GM21423 (cell line): ENCODE data around the gene CYP2C19.
"Not testable (repeated sequence)": the region's sequence is repeated elsewhere in the genome, so short reads cannot be mapped to it uniquely, and the experiment has no call there.

Source experiments
- ATAC-seq: cut with Tn5 transposase; IDR thresholded peaks from one replicate; pipeline ENCODE4 v1.9.1; 2021; ENCODE audit warnings: mild to moderate bottlenecking, moderate library complexity; ENCODE audit not compliant: unreplicated experiment

CYP2C19 gene

DNA sequence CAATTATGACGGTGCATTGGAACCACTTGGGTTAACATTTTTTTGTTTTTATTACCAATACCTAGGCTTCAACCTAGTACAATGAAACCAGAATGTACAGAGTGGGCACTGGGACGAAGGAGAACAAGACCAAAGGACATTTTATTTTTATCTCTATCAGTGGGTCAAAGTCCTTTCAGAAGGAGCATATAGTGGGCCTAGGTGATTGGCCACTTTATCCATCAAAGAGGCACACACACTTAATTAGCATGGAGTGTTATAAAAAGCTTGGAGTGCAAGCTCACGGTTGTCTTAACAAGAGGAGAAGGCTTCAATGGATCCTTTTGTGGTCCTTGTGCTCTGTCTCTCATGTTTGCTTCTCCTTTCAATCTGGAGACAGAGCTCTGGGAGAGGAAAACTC is at the start of gene CYP2C19:
Gene CYP2C19 (plus strand): TSS at position 289 of the 400 bp plus-strand sequence. CDS start 25 bp downstream, at position 314.
- no peak for ATAC-seq

DNA sequence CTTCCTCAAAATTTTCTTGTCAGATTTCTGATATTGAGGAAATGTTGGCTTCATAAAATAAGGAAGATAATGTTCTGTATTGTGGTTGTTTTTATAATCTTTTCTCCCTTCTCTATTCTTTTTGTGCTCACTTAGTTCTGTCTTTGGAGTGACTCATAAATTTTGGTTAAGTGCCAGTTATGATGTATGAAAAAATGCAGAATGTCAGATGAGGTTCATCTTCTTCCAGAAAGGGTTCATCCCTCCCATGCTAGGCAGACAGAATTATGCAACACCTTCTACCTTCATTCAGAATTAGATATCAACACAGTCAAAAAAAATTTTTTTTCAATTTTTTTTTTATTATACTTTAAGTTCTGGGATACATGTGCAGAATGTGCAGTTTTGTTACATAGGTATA is 36.6 kb upstream of the CYP2C19 start:
- no peak for ATAC-seq

DNA sequence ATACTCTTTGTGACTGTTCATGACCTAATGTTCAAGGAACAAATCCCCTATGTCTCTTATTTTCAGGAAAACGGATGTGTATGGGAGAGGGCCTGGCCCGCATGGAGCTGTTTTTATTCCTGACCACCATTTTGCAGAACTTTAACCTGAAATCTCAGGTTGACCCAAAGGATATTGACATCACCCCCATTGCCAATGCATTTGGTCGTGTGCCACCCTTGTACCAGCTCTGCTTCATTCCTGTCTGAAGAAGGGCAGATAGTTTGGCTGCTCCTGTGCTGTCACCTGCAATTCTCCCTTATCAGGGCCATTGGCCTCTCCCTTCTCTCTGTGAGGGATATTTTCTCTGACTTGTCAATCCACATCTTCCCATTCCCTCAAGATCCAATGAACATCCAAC is 27.3 kb upstream of the CYP2C19 start:
- ATAC-seq = no peak

DNA sequence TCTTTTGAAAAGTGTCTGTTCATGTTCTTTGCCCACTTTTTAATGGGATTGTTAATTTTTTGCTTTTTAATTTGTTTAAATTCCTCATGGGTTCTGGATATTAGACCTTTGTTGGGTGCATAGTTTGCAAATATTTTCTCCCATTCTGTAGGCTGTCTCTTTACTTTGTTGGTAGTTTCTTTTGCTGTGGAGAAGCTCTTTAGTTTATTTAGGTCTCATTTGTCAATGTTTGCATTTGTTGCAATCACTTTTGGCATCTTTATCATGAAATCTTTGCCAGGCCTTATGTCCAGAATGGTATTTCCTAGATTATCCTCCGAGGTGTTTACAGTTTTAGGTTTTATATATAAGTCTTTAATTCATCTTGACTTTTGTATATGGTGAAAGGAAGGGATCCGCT is 23.9 kb upstream of the CYP2C19 start:
- no peak for ATAC-seq

DNA sequence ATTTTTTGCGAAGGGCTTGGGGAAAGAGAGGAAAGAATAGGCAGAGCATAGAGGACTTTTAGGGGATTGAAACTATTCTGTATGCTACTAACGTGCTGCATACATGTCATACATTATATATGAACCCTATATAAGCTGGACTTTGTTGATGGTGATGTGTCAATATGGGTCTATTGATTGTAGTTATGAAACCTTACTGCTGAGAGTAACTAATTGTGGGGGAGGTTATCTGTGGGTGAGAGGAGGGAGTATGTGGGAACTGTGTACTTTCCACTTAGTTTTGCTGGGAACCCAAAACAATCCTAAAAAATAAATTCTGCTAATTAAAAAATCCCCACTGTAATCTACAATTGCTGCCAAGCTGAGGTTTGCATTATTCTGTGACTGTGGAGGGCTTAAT is 15.3 kb upstream of the CYP2C19 start:
- ATAC-seq = no peak

DNA sequence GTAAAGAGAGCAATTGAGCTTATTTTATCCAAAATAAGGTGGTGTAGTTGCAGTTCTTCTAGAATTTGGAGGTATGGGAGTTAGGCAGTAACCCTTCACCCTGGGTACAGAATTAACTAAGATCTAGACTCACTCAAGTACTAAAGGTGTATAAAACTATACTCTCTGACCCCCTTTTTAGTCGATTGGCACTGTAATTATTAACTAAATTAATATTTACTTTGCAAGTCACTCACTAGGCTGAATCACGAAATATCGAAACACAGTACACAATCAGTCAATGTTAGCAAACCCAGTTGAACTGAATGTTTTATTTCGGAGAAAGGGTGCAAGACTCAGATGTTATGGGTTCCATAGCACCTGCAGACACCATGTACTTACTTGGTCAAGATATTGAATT is 14.6 kb upstream of the CYP2C19 start:
- ATAC-seq = no peak

DNA sequence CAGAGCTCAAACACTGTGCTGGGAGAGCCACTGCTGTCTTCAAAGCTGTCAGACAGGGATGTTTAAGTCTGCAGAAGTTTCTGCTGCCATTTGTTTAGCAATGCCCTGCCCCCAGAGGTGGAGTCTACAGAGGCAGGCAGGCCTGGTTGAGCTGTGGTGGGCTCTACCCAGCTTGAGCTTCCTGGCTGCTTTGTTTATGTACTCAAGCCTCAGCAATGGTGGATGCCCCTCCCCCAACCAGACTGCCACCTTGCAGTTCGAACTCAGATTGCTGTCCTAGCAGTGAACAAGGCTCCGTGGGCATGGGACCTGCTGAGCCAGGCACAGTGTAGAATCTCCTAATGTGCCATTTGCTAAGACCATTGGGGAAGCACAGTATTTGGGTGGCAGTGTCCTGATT is 4.6 kb upstream of the CYP2C19 start:
- ATAC-seq = no peak

DNA sequence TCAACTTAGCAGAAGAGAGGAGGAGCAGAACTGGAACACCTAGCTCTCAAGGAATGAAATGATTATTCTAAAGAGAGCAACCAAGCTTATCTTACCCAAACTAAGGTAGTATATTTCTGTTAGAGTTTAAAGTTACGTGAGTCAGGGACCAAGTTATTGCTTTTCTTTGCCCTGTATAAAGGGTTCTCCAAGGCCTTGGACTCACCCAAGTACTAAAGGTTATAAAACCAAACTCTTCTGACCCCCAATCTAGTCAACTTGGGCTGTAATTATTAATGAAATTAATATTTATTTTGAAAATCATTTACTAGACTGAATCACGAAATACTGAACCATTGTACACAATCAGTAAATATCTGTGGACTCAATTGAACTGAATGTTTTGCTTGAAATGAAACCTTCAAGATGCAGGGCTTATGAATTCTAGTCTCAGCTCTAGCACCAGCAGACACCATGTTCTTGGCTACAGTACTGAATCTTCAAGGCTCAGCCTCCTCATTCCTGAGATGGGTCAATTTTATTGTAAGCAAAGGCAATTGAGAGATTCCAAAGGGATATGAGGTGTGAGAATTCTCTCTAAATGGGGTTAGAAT is 1.8 kb upstream of the CYP2C19 start:
- no peak for ATAC-seq

DNA sequence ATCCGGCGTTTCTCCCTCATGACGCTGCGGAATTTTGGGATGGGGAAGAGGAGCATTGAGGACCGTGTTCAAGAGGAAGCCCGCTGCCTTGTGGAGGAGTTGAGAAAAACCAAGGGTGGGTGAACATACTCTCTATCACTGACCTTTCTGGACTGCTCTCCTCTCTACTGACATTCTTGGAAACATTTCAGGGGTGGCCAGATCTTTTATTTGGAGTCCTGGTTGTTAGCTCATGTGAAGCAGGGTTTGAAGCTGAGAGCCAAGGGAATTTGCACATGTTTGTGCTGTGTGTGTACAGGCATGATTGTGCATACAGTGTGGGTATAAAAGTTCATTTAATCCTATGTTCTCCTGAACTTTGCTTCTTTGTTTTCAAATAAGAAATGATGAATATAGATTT is 12.9 kb downstream of the CYP2C19 start:
- not testable (repeated sequence) for ATAC-seq

DNA sequence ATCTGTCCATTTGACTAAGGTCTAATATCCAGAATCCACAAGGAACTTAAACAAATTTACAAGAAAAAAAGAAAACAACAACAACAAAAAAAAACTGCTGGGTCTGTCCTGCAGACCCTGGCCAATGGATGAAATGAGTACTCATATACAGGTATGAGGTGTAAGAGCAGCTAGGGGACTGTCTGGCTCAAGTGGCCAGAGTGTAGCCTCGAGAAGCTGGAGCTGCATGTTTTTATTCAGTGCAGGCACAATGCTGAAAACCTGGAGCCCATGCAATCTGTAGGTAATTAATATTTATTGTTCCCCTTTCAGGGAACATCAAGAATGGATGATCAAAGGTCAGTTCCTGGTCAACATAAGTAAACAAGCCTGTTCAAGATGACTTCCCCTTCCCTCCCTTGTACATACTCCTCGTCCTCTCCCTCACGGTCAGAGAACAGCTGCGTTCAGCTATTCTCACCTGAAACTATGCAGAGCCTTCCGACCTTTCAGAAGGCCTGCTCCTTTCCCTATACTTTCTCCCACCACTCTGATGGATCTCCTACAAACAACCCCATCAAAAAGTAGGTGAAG is 15.5 kb downstream of the CYP2C19 start:
- no peak for ATAC-seq

DNA sequence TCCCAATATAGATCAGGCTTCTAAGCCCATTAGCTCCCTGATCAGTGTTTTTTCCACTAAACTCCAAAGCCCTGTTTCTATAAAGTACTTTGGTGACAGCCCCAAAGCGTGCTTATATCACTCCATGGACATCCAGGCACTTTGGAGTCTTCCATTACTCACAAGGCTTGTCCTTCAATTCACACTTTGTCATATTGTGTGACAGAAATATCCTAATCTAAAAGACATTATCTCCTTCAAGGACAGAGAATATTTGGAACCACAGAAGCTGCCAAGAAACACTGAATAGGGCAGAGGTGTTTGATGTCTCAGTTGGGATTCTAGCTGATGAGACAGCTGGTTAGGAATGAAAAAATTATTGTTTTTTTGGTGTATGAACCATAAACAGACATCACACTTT is 18.4 kb downstream of the CYP2C19 start:
- ATAC-seq = no peak

DNA sequence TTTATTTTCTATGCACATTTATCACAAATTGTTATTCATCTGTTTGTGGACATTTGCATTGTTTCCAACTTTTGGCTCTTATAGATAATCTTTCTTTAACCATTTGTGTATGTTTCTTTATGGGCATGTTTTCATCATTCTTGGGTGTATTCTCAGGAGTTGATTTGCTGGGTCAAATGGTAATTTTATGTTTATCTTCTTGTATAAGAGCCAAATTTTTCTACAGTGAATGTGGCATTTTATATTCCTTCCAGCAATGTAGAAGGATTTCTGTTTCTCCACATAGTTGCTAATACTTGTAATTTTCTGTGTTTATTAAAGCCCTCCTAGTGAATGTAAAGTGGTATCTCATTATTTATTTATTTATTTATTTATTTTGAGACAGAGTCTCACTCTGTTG is 21.8 kb downstream of the CYP2C19 start:
- no peak for ATAC-seq

DNA sequence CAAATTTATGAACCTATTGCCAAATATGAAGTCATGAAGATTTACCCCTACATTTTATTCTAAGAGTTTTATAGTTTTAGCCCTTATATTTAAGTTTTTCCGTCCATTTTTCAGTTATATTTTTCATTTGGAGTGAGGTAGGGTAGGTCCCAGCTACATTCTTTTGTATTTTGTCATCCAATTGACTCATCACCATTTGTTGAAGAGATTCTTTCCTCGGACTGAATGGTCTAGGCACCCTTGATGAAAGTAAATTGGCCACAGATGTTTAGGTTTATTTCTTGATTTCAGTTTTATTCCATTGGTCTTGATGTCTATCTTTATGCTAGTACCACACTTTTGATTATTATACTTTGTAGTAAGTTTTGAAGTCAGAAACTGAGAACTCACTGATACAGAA is 22.7 kb downstream of the CYP2C19 start:
- no peak for ATAC-seq

DNA sequence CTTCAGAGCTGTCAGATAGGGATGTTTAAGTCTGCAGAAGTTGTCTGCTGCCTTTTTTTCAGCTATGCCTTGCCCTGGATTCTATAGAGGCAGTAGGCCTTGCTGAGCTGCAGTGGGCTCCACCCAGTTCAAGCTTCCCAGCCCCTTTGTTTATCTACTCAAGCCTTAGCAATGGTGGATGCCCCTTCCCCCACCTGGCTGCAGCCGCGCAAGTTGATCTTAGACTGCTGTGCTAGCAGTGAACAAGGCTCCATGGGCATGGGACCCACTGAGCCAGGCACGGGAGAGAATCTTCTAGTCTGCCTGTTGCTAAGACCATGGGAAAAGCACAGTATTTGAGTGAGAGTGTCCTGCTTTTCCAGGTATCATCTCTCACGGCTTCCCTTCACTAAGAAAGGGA is 38.1 kb downstream of the CYP2C19 start:
- not testable (repeated sequence) for ATAC-seq

DNA sequence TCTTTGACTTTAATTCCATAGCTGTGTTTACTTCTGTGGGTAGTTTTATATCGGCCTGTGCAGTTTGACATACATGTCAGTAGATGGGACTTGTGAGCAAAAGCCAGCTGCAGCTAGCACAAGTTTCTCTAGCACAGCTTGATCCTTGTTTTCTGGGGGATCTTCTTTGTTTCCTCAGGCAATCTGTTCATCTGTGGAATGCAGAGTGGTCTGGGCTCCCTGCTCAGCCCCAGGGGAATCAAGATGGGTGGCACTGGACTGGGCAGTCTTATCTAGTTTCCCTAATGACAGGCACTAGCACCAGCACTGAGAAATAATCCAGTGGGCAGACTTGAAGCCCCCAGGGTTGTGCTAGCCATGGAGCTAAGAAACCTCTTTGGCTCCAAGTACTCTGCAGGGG is 40.8 kb downstream of the CYP2C19 start:
- ATAC-seq = no peak

DNA sequence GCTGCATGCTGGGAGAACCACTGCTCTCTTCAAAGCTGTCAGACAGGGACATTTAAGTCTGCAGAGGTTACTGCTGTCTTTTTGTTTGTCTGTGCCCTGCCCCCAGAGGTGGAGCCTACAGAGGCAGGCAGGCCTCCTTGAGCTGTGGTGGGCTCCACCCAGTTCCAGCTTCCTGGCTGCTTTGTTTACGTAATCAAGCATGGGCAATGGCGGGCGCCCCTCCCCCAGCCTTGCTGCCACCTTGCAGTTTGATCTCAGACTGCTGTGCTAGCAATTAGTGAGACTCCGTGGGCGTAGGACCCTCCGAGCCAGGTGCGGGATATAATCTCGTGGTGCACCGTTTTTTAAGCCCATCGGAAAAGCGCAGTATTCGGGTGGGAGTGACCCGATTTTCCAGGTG is 67.5 kb downstream of the CYP2C19 start:
- ATAC-seq = not testable (repeated sequence)

DNA sequence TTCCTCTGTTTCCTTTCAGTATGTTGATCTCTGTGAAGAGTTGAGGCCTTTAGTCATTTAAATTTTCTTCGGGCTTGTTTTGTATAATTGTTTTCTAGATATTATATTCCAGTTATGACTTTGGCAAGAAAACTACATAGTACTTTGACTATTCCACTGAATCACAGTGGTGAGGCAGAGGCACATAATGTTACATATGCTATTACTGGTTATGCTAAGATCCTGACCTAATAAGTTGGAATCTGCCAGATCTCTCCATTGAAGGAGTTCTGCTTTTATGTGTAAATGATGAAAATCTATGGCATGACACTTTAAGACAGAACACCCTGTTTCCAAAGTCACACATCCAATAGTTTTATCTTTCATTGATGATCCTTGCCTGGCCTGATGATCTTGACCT is 83.7 kb downstream of the CYP2C19 start:
- ATAC-seq = no peak

DNA sequence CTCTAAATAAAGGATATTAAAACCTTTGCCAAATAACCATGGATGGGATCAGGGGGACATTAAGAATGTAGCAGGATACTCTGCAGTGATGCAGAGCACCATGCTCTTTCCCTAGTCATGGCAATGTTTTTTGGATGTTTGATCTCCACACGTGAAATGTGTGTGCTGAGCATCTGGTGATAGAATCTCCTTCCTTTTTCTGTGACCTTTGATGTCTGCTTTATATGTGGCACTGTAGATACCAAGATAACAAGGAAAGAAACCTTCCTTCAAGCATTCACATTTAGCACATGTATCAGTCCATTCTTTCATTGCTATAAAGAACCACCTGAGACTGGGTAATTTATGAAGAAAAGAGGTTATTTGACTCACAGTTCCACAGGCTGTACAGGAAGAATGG is 88.3 kb downstream of the CYP2C19 start:
- no peak for ATAC-seq

DNA sequence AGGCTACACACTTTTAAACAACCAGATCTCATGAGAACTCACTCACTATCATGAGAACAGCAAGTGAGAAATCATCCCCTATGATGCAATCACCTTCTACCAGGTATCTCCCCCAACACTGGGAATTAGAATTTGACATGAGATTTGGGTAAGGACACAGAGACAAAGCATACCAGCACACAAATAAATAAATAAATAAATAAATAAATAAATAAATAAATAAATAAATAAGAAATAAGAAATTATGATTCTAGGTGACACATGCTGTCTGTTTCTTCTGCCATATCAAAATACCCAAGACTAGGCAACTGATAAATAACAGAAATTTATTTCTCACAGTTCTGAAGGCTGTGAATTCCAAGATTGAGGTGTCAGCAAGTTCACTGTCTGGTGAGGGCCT is 88.8 kb downstream of the CYP2C19 start:
- no peak for ATAC-seq

DNA sequence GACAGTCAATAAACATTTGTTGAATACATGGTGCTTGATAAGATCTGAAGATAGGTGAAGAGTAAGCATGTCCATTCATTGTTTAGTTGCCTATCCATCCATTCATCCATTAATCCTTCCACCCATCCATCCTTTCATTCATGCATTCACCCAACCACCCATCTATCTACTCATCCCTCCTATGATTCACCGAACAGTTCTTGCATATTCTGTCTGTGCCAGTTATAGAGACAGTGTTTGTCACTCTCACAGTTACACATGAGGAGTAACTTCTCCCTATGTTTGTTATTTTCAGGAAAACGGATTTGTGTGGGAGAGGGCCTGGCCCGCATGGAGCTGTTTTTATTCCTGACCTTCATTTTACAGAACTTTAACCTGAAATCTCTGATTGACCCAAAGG is 90.0 kb downstream of the CYP2C19 start:
- no peak for ATAC-seq

DNA sequence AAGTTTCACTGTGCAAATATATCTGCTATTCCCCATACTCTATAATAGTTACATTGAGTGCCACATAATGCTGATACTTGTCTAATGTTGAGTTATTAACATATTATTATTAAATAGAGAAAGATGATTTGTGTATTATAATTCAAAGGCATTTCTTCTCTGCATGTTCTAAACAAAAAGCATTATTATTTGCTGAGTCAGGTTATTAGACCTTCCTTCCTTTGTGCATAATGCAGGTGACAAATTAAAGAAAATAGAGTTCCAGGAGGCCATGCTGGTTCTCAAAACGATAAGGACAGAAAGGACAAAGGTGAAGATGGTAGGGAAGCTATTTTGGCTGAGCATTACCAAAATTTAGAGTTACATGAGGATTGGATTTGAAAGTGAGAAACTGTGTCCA is 90.6 kb downstream of the CYP2C19 start:
- ATAC-seq = no peak

DNA sequence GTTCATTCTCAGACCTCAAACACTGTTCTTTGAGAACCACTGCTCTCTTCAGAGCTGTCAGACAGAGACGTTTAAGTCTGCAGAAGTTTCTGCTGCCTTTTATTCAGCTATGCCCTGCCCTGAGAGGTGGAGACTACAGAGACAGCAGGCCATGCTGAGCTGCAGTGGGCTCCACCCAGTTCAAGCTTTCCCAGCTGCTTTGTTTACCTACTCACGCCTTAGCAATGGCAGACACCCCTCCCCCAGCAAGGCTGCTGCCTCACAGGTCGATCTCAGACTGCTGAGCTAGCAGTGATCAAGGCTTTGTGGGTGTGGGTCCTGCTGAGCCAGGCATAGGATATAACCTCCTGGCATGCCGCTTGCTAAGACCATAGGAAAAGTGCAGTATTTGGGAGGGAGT is 95.5 kb downstream of the CYP2C19 start:
- no peak for ATAC-seq

DNA sequence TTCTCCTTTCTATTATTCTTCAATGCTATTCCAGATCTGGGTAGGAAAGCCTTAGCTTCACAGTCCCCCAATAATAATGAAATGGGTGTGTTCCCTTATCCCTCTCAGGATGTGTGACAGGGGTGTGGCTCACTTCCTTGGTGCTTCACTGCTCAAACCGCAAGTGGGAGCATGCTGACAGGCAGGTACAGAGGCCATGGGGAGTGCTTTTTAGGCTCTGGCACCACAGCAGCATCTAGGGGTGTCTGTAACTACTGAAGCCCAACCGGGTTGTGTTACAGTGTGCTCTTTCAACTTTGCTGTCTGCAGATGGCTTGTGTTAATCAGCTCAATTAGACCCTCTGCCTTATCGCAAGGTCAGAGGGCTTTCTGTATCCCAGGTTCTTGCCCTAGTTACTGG is 96.6 kb downstream of the CYP2C19 start:
- no peak for ATAC-seq
